ENCODE data around the gene C11orf71. TPM values are rescaled to one million over a fixed set of nuclear protein-coding genes. Genes with fewer than 3 reads are reported as not detected.

C11orf71 gene, protein sequence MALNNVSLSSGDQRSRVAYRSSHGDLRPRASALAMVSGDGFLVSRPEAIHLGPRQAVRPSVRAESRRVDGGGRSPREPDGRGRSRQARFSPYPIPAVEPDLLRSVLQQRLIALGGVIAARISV
- 6.3 and 12.9 TPM in 2 replicates for total RNA-seq (2014; rRNA removed; shearing (Covaris generic))

DNA sequence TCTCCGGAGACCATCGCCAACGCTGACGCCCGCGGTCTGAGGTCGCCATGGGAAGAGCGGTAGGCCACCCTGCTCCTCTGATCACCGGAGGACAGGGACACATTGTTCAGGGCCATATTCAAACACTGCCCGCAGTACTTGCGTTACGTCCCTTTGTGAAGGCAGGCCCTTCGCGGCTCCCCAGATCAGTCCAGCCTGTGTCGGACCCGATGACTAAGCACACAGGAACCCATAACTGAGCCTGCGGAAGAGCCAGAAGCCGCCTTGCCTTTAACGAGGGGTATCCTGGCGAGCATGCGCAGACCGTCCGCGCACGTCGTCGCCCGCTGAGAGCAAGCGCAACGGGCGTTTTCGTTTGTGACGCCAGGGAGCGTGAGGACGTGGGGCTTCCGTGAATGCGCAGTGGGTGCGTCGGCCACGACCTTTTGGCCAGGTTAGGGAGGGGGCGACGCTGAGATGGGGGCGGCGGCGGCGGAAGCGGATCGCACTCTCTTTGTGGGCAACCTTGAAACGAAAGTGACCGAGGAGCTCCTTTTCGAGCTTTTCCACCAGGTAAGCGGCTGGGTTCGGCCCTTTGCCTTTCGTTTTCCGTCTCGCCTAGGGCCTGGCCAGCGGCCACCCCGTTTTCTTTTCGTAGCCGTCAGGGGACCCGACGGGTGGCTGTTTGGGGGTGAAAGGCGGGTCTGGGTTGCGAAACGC, at the start of gene C11orf71, which contains the start of gene RBM7:
C11orf71 (minus strand) TSS at position 296 of the 699 bp plus-strand sequence; CDS start at position 116, 180 bp downstream.
RBM7 (plus strand) TSS at position 451 of the 699 bp plus-strand sequence; CDS start at position 457, 6 bp downstream.
- DNase-seq (ENCODE audit: low spot score): peak; percentile 99

DNA sequence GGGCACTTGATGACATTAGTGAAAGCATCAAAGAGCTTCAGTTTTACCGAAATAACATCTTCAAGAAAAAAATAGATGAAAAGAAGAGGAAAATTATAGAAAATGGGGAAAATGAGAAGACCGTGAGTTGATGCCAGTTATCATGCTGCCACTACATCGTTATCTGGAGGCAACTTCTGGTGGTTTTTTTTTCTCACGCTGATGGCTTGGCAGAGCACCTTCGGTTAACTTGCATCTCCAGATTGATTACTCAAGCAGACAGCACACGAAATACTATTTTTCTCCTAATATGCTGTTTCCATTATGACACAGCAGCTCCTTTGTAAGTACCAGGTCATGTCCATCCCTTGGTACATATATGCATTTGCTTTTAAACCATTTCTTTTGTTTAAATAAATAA, 49.5 kb upstream of the C11orf71 start:
- DNase-seq (ENCODE audit: low spot score): no peak

DNA sequence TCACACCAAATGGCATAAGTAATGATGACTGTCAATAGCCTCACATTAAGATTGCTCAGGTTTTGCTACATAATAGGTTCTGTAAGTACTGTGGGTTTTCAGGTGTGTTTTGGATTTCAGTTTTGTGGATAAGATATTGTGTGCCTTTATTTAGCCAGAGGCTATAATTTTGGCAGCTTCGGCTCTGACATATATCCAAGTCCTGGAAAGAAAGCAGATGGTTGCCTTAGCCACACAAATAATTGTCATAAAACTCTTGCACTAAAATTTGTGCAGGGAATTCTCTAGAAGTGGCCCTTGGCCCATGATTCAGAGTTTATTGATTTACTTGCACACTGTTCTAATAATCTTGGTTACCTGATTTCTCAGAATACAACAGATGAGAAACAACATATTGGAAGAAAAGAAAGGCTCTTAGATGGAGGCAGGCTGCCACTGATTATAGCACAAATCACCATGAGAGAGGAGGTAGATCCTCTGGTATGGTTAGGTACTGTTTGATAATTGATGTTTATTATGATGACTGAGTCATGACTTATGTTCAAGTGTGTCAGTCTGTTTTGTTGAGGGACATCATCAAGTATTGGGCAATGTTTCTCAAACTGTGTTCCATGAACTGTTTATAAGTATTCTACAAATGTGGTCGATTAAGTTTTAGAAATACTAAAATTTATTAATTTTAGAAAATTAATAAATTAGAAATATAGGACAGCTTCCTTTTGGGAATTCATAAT, 48.6 kb upstream of the C11orf71 start:
- no peak for DNase-seq (ENCODE audit: low spot score)

DNA sequence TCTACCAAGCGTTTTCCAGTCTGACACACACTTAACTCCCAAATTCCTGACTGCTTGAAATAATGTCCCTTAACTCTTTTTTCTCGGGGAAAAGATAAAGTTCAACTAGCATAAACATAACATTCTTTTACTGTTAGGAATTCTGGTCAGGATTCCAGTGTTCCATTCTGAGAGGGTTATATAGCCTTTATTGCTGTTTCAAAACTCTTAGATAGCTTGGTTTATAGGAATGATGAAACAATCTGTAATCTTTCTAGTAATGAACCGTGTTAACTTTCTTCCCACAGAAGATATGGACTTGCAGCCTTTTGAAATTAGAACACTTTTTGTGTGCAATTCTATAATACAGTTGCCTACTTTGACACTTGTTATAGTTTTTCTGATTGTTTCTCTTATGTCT, 47.6 kb upstream of the C11orf71 start:
- no peak for DNase-seq (ENCODE audit: low spot score)

DNA sequence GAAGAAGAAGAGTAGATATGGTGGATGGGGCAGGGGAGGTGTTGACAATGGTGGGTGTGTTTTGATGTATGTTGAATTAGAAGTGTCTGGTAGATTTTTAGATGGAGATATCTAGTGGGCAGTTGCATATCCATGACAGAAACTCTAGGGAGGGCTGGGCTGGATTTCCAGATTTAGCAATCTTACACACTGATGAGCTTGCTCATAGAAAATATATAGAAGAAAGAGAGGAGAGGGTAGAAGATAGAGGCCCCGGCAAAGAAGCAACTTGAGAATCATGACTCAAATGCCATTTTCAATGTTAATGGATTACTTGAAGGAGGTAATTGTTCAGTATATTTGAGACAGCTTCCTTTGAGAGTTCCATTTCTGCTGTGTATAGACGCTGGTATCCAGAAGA, 47.1 kb upstream of the C11orf71 start:
- no peak for DNase-seq (ENCODE audit: low spot score)

DNA sequence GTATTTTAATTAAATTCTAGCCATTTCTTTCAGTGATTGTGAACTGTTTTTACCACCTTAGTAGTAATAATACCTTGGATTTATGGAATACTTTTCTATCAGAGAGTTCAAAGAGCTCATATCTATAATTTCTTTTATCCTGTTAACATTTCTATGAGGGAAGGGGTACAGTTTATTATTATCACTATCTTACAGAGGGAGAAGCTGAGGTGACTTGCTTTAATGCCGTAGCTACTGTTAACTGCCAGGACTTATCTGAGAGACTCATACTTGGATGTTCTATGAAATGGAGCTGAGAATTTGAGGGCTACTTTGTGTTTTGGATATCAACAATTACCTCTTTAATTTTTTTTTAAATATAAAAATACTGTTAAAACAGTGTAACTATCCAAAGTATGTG, 42.2 kb upstream of the C11orf71 start:
- no peak for DNase-seq (ENCODE audit: low spot score)

DNA sequence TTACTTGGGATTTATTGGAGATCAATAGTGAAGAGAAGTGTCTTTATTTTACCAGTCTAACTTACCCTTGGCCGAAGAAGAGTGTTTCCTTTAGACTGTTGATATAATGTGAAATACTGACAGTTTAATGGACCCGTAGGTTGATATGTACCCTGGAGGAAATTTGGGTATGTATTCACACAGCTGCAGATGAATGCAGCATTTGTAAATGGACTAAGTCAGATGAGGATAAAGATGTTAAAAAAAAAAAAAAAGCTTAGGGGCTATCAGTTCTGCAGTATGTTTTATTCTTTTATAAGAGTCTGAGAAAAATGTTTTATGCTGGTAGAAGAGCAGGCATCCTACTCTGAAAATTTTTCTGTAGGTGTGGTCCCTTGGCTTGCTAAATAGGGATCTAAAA, 41.6 kb upstream of the C11orf71 start:
- DNase-seq (ENCODE audit: low spot score): no peak

DNA sequence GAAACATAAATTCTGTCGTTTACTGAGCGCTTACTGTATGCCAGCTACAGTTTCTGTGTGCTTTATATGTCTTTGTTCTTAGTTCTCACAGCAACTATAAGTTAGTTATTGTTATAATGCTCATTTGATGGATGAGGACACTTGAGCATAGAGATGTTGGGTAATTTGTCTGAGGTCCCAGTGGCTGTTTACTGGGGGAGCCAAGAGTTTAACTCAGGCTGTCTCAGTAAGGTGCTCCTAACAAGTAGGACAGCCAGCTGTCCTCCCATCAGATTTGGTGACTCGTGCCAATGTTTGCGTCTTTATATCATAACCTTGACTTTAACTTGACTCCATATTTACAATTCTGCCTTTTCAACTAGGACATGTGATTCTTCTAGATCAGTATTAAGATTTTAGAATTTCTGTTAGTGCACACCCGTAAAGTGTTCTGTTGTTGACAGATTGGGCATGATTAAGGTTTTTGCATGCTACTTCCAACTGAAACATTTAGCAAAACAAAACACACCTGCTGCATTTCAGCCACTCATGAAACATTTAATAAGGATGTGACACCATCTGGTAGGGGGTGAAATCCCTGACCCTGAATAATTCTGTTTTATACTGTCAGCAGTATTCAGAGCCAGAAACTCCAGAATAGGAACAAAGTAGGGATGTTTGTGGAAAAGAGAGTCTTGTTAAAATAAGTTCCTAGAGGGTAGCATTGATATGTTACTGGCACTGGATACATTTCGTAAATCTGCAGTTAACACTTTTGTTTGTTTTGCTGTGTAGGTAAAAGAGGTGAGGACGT, 40.9 kb upstream of the C11orf71 start:
- DNase-seq (ENCODE audit: low spot score): no peak

DNA sequence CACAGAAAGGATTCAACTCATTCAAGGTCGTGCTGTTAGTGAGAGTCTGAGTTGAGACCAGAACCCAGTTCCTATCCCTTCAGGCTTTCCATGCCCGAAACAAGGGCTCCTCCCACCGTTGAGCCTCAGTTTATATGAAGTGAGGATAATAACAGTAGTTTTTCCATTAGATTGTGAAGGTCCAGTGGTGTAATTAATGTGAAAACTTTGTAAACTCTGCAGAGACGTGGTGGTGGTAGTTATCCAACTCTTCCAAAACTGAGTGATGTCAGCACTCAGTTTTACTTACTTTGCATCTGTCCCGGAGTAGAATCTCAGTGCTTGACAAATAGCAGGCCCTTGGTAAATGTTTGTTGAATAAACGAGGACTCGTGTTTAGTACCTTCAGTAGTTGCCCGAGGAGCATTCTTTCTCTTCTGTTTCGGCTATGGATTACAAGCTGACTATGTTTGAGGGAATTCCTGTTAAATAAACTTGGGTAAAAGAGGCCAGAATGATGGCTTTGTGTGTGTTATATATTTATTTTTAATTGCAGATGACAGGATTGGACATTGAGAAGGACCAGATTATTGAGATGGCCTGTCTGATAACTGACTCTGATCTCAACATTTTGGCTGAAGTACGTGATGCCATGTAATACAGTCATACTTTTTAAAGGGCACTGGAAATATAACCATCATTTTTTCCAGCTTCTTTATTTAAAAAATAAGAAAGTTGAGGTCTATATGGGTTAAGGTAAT, 40.0 kb upstream of the C11orf71 start:
- no peak for DNase-seq (ENCODE audit: low spot score)

DNA sequence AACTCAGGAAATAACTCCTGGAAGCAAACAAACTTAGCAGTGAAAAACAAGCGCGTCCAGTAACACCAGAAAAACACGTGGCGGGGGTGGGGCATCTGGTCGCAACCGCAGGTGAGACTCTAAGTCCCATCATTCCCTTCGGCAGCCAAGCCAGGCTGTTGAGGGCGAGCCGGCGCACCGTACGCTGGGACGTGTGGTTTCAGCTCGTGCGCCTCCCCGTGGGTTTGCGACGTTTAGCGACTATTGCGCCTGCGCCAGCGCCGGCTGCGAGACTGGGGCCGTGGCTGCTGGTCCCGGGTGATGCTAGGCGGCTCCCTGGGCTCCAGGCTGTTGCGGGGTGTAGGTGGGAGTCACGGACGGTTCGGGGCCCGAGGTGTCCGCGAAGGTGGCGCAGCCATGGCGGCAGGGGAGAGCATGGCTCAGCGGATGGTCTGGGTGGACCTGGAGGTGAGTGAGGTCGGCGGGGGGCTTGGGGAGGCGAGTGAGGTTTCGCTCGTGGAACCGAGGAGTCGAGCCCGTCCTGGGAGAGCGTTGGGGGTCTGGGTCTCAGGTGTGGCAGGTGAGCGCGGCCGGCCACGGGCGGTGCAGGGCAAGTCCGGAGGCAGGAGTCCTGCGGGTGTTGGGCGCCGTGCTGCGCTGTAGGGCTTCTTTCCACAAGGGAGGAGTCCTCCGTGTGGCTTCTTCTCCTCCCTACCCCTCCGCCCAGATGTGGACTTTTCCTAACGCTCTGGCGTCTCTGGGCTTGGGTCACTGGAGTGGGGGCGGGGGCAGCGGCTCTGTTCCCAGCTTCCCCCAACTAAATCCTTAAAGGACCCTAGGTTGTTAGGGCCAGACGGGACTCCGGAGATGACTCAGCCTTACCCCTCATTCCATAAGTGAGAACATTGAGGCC, 39.2 kb upstream of the C11orf71 start, which contains the start of gene REXO2:
REXO2 (plus strand) TSS at position 239 of the 892 bp plus-strand sequence; CDS start at position 301, 62 bp downstream.
- DNase-seq (ENCODE audit: low spot score): peak; percentile 98

DNA sequence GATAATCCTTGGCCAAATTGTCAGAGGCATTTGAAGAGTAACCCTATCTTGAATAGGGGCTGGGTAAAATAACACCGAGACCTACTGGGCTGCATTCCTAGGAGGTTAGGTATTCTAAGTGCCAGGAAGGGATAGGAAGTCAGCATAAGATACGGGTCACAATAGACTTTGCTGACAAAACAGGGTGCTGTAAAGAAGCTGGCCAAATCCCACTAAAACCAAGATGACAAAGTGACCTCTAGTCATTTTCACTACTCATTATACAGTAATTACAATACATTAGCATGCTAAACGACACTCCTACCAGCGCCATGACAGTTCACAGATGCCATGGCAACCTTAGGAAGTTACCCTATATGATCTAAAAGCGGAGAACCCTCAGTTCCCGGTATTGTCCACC, 38.0 kb upstream of the C11orf71 start:
- DNase-seq (ENCODE audit: low spot score): peak; percentile 8

DNA sequence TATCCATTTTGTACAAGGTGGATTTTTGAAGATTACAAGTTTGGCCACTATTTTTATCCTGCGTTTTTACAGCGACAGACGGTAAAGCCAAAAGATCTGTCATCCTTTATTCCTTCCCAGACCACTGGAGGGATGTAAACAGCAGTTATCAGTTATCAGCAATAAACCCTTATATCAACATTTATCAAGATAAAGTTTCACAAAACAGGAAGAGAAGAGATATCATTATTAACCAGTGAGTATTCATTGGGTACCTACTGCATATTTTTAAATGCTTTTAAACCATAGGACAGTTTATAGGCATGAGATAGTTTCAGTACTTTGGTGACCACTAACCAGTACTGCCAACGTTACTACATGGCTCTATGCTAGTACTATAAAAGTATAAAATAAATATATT, 33.1 kb upstream of the C11orf71 start:
- DNase-seq (ENCODE audit: low spot score): no peak

DNA sequence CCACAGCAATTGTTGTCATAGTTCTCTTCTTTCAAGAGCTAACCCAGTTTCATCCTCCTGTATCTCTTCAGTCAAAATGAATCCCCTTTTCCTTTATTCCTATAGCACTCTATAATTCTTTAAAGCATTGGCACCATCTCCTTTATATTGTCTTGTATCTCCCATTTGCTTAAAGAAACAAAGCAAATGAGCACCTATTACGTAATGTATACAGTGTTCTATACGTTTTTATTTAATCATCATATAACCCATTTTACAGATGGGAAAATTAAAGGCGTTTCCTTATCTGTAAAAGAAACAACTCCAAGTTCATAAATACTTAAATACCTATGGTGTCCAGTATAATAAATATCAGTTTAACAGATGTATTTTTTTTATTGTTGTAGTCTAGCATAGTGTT, 32.6 kb upstream of the C11orf71 start:
- DNase-seq (ENCODE audit: low spot score): no peak

DNA sequence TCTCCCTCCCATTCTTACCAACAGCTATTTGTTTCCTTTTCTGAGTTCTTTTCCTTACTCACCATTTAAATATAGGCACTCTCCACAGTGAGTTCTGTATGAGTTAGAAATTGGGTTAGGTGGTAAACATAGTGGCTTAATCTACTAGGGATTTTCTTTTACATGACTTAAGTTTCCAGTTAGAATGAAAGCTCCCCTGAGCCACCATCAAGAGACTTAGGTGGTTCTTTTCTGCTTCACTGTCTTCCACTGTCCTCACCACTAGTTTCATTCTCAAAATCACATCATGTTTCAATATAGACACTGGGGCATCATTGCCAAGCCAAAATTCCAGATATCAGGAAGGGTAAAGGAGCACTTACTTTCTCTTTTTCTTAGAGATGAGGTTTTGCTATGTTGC, 30.0 kb upstream of the C11orf71 start:
- DNase-seq (ENCODE audit: low spot score): no peak

DNA sequence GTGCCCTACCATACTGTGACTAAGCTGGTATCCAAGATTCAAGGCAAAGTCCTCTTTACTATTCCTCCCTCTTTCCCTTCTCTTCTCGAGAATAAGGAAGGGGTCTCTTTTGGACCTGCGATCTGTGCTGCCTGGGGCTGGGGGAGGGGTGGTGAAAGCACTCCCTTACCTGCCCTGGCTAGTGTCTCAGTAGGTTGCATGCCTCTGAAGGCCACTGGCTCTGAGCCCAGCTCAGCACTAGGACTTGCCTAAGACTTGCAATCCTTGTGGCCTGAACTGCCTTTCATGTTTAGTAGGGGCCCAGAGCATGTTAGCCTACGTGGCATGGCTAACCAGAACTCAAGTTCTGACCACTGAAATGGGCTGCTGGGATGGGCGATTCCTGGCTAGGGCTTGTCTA, 26.0 kb upstream of the C11orf71 start:
- no peak for DNase-seq (ENCODE audit: low spot score)

DNA sequence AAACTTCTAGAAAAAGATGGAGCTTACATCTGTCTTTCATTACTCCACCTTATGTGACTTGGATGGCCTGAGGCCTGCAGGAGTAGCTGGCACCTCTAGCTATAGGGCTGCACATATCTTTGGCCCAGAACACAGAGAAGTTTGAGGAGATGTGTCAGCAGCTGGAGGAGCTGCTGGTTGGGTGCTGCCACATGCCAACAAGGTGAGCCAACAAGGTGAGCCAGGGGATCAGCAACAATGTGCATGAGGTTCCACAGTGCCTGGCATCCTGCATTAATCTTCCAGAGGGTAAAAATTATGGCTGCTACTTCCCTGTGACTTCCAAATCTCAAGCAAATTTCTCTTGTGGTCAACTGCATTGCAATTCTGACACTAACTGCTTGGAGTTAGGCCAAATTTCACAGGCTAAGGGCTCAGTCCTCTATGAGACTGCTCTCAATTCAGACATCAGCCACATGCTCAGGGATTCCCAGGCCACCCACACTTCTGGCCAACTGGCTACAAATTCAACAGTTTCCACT, 16.2 kb upstream of the C11orf71 start:
- DNase-seq (ENCODE audit: low spot score): no peak

DNA sequence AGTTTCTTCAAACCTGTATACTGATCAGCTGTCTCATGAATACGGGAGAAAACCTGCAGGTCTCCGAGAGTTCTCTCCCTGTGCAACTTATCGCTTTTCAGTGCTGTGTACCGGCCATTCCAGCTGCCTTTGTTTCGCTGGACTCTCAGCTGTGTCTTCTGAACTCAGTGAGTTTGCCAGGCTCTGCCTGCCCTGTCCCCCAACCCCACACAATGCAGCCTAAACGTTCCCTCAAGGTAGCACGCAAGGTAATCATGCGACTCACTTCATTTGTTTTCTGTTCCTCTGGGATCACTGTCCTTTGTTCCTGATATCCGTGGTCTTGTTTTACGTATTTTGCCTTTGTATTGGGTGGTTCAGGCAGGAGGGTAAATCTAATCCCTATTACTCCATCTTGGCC, 13.6 kb upstream of the C11orf71 start:
- DNase-seq (ENCODE audit: low spot score): no peak

DNA sequence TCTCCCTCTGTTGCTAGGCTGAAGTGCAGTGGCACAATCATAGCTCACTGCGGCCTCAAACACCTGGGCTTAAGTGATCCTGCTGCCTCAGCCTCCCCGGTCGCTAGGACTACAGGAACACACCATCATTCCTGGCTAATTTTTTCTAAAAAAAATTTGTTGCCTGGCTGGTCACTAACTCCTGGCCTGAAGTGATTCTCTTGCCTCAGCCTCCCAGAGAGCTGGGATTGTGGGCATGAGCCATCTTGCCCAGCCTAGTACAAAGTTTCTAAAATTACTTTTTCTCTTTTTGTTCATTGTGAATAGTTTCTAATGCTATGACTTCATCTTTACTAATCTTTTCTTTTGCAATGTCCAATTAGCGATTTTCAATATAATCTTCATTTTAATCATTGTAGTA, 12.6 kb upstream of the C11orf71 start:
- DNase-seq (ENCODE audit: low spot score): no peak

DNA sequence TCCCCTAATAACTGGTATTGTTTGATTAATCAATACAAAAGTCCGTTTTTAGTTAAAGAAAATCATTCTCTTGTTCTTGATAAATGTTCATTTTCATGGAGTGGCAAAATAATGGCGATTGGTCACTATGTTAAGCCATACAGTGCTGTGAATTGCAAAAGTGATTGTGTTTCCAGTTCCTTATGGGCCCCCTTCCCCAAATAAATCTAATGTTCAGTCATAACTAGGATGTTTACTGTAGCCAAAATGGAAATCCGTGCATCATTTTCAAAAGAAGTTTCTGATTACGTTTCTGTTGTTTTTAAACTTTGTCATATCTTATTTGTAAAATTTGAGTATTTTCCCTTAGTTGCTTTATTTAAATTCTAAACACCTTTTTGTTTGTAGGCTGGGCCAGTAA, 1.0 kb upstream of the C11orf71 start:
- DNase-seq (ENCODE audit: low spot score): peak; percentile 40

DNA sequence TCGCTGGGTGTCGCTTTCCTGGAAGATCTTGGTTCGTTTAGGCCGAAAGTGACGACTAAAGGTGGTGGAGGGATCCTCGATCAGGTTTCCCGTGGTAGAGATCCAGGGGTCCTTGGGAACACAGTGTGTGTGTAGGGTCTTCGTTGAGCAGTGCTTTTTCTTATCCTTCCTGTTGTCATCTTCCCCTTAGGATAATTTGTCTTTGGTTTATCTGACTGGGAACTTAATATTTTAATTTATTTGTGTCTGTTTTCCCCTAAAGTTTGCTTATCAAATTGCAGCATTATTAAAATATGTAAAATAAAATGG, 558 bp upstream of the C11orf71 start:
- DNase-seq (ENCODE audit: low spot score): no peak

All from HT-29 (cell line).